Breast epithelium (tissue), 4 donors: Measurements from ENCODE around the gene KIF27. TPM values are rescaled to one million over a fixed set of nuclear protein-coding genes. Genes with fewer than 3 reads are reported as not detected.
"Not testable (repeated sequence)": the region's sequence is repeated elsewhere in the genome, so short reads cannot be mapped to it uniquely, and the experiment has no call there.

Experiments used
- DNase-seq, 2 donors: peaks; one replicate each; pipeline ENCODE4 v3.0.0-alpha.2; 2019; ENCODE audit warnings: low spot score in 2 of 2
- H3K27ac ChIP-seq, 2 donors: fragments of 200-600 bp; sonication (generic) in 1 of 2; one replicate each; pipeline ENCODE4 v1.5.1; 2016 to 2019; ENCODE audit warnings: mild to moderate bottlenecking in 1 of 2
- H3K27me3 ChIP-seq, 2 donors: fragments of 200-600 bp; sonication (generic) in 1 of 2; one replicate each; pipeline versions ENCODE4 v1.5.1 to v1.6.0; 2017 to 2019; ENCODE audit warnings: control low read depth in 1 of 2, mild to moderate bottlenecking in 1 of 2
- H3K36me3 ChIP-seq: fragments of 200-600 bp; one replicate; pipeline ENCODE4 v1.5.1; 2019
- H3K4me1 ChIP-seq, 2 donors: fragments of 200-600 bp; sonication (generic); one replicate each; pipeline ENCODE4 v1.5.1; 2016 to 2019; ENCODE audit warnings: control low read depth in 1 of 2
- H3K4me3 ChIP-seq, 3 donors: fragments of 200-600 bp; sonication (generic); 1 replicate in 2 of 3; 2 replicates in 1 of 3; pipeline ENCODE4 v1.5.1; 2016 to 2019; ENCODE audit warnings: mild to moderate bottlenecking in 3 of 3, moderate library complexity in 2 of 3
- H3K9me3 ChIP-seq, 2 donors: fragments of 200-600 bp; sonication (generic) in 1 of 2; one replicate each; pipeline ENCODE4 v1.5.1; 2016 to 2019; ENCODE audit warnings: control low read depth in 1 of 2
- POLR2A ChIP-seq: fragments of 450-650 bp; IDR thresholded peaks from one replicate; pipeline ENCODE4 v1.6.1; 2016; ENCODE audit warnings: antibody characterized with exemption, mild to moderate bottlenecking, moderate library complexity
- POLR2AphosphoS5 ChIP-seq, 3 donors: sonication (generic); formaldehyde crosslinking; IDR thresholded peaks; one replicate each; pipeline ENCODE4 v1.6.1; 2017; ENCODE audit warnings: antibody characterized with exemption in 3 of 3
- intact Hi-C: fragments of 100-400 bp; cut with DNase I; formaldehyde crosslinking; loops from one replicate; pipeline ENCODE4 v1.15.1; 2023; ENCODE audit warnings: low total_unique reads
- total RNA-seq, 3 donors: library from RNA; depleted of rRNA; stranded (reverse); fragments of >200 nt; gene quantifications; one replicate each; pipeline ENCODE4 v1.1.0, GENCODE V29; 2016
- TF ChIP-seq, protein P1 (sequence below), 3 donors: fragments of 450-650 bp; IDR thresholded peaks; one replicate each; pipeline ENCODE4 v1.5.1; 2016 to 2017; ENCODE audit warnings: antibody characterized with exemption in 3 of 3, mild to moderate bottlenecking in 3 of 3, moderate library complexity in 3 of 3

KIF27 gene
- total RNA-seq, 3 donors from 2014 or later = 6.9 to 16.1 (median 11.5) TPM

DNA sequence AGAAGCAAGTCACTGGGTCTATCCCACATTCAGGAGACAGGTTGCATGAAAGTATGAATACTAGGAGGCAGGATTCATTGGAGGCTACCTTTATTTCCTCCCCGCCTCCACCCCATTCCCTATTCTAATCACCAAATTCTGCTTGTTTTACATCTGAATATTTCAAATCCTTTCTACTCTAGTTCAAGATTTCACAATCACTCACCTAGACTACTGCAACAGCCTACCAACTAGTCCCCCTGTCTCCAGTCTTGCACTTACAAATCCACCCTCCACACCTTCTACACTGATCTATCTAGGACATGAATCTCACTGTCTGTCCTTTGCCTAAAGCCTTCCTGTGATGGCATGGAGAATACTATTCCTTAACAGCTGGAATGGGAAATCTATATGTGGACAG is 6.4 kb upstream of the KIF27 start:
- H3K36me3 ChIP-seq = no peaks in the 10 kb centered on the region
- no peak overlapping the region for H3K27ac ChIP-seq
- DNase-seq = no peak
- H3K4me3 ChIP-seq = no peak overlapping the region
- TF ChIP-seq, protein P1, sequence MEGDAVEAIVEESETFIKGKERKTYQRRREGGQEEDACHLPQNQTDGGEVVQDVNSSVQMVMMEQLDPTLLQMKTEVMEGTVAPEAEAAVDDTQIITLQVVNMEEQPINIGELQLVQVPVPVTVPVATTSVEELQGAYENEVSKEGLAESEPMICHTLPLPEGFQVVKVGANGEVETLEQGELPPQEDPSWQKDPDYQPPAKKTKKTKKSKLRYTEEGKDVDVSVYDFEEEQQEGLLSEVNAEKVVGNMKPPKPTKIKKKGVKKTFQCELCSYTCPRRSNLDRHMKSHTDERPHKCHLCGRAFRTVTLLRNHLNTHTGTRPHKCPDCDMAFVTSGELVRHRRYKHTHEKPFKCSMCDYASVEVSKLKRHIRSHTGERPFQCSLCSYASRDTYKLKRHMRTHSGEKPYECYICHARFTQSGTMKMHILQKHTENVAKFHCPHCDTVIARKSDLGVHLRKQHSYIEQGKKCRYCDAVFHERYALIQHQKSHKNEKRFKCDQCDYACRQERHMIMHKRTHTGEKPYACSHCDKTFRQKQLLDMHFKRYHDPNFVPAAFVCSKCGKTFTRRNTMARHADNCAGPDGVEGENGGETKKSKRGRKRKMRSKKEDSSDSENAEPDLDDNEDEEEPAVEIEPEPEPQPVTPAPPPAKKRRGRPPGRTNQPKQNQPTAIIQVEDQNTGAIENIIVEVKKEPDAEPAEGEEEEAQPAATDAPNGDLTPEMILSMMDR (IDR thresholded peaks at IDR 0.05) = no peak
- TF ChIP-seq POLR2AphosphoS5 (IDR thresholded peaks at IDR 0.05) (no peak), POLR2A (no peak)
- H3K9me3 ChIP-seq = no peaks in the 10 kb centered on the region
- intact Hi-C loops = loop anchor here (1.0 kb wide), 1 partner anchor 31 kb away; no protein-coding TSS in a partner anchor
- H3K4me1 ChIP-seq = no peaks in the 10 kb centered on the region
- no peaks in the 10 kb centered on the region for H3K27me3 ChIP-seq

DNA sequence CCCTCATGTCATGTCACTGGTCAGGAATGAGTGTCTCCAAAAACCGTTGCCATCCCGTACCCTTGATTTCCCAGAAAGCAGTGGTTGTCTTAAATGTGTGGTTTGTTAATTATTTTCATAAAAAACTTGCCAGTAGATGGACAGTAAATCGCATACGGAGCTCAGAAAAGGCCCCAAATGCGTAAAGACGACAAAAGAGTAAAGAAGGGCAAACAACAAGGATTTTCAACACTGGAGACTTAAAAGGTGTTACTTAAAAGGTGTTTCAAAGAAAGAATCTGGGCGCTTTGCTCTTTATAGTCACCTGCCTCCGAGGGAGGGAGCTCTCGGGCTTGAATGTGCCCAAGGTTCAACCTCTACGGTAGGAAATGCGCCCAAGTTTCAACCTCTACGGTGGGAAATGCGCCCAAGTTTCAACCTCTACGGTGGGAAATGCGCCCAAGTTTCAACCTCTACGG is 734 bp downstream of the KIF27 start:
- Histone ChIP-seq H3K36me3 (no peaks in the 10 kb centered on the region), H3K4me1 (no peaks in the 10 kb centered on the region), H3K27me3 (no peaks in the 10 kb centered on the region), H3K4me3 (peak overlapping the region; percentile 83 to 99 (median 91)), H3K9me3 (no peaks in the 10 kb centered on the region), H3K27ac (peak overlapping the region; percentile 100)
- DNase-seq = peak; percentile 55 to 69
- no peak for TF ChIP-seq POLR2AphosphoS5 (IDR thresholded peaks at IDR 0.05)
- TF ChIP-seq, protein P1 (IDR thresholded peaks at IDR 0.05) = no peak
- intact Hi-C loops = loop anchor here (2.0 kb wide), 1 partner anchor 54 kb away; no protein-coding TSS in a partner anchor

DNA sequence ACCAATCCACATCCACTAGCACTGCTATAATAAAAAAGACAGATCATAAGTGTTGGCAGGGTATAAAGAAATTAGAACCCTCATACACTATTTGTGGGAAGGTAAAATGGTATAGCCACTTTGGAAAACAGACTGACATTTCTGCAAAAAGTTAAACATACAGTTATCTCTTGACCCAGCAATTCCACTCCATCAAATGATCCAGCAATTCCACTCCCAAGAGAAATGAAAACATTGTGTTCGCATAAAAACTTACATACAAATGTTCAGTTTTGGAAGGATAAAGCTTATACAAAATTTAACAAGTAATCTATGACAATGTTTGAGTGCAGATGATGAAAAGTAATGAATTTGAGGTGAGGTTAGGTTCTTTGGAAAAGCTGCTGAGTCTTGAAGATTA is 2.1 kb downstream of the KIF27 start:
- intact Hi-C loops = no loop called here
- Histone ChIP-seq H3K9me3 (no peaks in the 10 kb centered on the region), H3K4me3 (no peak overlapping the region), H3K4me1 (no peaks in the 10 kb centered on the region), H3K27ac (no peak overlapping the region), H3K36me3 (no peaks in the 10 kb centered on the region), H3K27me3 (no peaks in the 10 kb centered on the region)
- no peak for DNase-seq
- TF ChIP-seq POLR2AphosphoS5 (IDR thresholded peaks at IDR 0.05) (no peak), POLR2A (no peak)
- TF ChIP-seq, protein P1 (IDR thresholded peaks at IDR 0.05) = no peak

DNA sequence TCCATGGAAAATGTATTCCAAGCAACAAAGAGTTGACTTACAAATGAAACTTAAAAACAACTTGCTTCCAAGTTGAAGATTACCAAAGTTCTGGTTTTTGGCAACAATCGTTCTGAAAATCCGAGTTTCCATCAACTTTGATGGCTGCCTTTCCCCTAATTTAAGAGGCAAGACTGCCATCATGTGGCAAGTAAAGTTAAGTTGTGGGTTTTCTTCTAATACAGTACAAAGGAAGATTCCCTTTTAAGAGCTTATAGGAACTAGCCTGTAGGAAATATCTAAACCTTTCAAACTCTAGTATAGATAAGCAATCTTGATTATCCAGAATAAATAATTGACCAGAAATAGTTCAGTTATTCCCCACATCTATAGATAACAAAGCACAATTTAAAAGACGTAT is 9.0 kb downstream of the KIF27 start:
- DNase-seq, H3K9me3 ChIP-seq, H3K4me3 ChIP-seq, H3K36me3 ChIP-seq, H3K27ac ChIP-seq, H3K4me1 ChIP-seq, intact Hi-C loops, H3K27me3 ChIP-seq: not testable (repeated sequence)
- TF ChIP-seq, protein P1 (IDR thresholded peaks at IDR 0.05) = peak in 1 of 3 donors; percentile 53

DNA sequence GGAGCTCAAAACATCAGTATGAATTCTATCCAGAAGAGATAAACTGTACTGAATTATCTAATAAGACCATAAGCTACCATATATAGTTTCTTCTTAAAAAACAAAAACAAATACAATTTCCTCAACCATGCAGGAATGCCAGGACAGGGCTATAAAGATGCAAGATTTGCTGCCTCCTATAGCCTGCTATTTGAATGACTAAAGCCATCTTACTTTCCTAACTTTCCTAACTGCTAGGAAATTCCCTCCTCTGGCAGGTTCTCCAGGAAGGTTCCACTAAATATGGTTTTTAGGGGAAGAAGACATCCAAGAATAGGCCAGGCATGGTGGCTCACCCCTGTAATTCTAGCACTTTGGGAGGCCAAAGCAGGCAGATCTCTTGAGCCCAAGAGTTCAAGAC is 15.1 kb downstream of the KIF27 start:
- intact Hi-C loops = no loop called here

DNA sequence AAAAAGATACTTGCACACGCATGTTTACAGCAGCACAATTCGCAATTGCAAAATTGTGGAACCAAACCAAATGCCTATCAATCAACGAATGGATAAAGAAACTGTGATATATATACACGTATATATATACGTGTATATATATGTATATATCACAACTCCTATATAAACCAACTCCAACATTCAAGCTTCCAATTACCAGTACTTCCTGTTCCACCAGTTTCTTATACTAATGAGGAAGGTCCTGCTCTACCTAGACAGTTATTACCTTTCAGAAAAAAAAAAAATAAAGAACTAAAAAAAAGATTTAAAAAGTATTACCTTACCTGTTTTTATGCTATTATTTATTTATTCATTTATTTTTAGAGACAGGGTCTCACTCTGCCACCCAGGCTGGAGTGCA is 20.6 kb downstream of the KIF27 start:
- H3K4me3 ChIP-seq, H3K27ac ChIP-seq, intact Hi-C loops, H3K36me3 ChIP-seq, H3K4me1 ChIP-seq, H3K27me3 ChIP-seq, H3K9me3 ChIP-seq, DNase-seq: not testable (repeated sequence)

More for the DNA sequence above, 15.1 kb downstream of the KIF27 start:
- no peak for DNase-seq
- no peak overlapping the region for H3K4me3 ChIP-seq
- H3K27me3 ChIP-seq = no peaks in the 10 kb centered on the region
- H3K9me3 ChIP-seq = no peaks in the 10 kb centered on the region
- H3K4me1 ChIP-seq = no peaks in the 10 kb centered on the region
- H3K27ac ChIP-seq = no peak overlapping the region
- H3K36me3 ChIP-seq = no peaks in the 10 kb centered on the region
- no peak for TF ChIP-seq POLR2AphosphoS5 (IDR thresholded peaks at IDR 0.05)
- no peak for TF ChIP-seq POLR2A
- TF ChIP-seq, protein P1 (IDR thresholded peaks at IDR 0.05) = no peak

DNA sequence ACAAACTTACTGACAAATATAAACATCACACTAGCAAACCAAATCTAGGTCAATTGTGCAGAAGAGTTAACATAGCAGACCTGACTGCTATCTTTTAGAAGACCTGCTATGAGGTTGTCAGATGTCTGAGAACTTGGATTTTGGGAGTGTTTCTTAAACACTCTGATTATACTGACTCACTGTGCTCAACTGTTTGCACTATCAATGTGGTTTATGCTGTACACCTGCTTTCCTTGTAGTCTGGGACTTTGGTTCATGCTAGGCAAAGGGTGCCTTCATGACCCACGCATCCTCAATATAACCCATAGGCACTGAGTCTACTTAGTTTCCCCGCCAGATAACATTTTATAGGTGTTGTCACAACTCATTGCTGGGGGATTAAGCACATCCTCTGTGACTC is 26.9 kb downstream of the KIF27 start:
- H3K9me3 ChIP-seq, H3K36me3 ChIP-seq, H3K4me3 ChIP-seq, H3K4me1 ChIP-seq, DNase-seq, intact Hi-C loops, H3K27me3 ChIP-seq, H3K27ac ChIP-seq: not testable (repeated sequence)

DNA sequence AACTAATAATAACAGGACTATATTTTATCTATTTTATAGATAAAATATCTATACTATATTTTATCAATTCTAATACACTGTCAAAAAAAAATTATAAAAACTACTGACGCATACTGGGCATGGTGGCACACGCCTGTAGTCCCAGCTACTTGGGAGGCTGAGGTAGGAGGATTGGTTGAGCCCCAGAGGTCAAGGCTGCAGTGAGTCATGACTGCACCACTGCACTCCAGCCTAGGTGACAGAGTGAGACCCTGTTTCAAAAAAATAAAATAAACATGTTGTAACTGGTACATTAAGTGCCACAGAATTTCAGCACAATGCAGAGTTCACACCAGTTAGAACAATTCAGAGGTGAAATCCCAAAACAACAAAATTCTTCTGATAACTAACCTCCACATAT is 34.7 kb downstream of the KIF27 start:
- intact Hi-C loops, H3K36me3 ChIP-seq, H3K4me1 ChIP-seq, H3K27ac ChIP-seq, H3K9me3 ChIP-seq, H3K27me3 ChIP-seq, DNase-seq, H3K4me3 ChIP-seq: not testable (repeated sequence)
